Dedifferentiated amniotic fluid mesenchymal stem cell (primary cell): ENCODE results near the gene ZBTB44.
"Not testable (repeated sequence)": the region's sequence is repeated elsewhere in the genome, so short reads cannot be mapped to it uniquely, and the experiment has no call there.

ENCODE experiments used
- DNase-seq: peaks from one replicate; pipeline ENCODE4 v3.0.0-alpha.2; 2016; ENCODE audit errors: extremely low spot score

Gene ZBTB44

GRCh38 chr11:130313383-130314183 lies 1.1 kb downstream of the ZBTB44 start:
- DNase-seq = no peak

GRCh38 chr11:130312046-130312445 lies 2.7 kb downstream of the ZBTB44 start:
- no peak for DNase-seq

- no peak for DNase-seq
Measured at GRCh38 chr11:130310622-130311021, 4.1 kb downstream of the ZBTB44 start.

GRCh38 chr11:130308886-130309285 lies 5.8 kb downstream of the ZBTB44 start:
- no peak for DNase-seq

GRCh38 chr11:130308059-130308458 lies 6.7 kb downstream of the ZBTB44 start:
- no peak for DNase-seq

GRCh38 chr11:130304651-130305050 lies 10.1 kb downstream of the ZBTB44 start:
- DNase-seq = no peak

- no peak for DNase-seq
Measured at GRCh38 chr11:130301002-130301401, 13.7 kb downstream of the ZBTB44 start.

- no peak for DNase-seq
Measured at GRCh38 chr11:130300567-130300966, 14.2 kb downstream of the ZBTB44 start.

- DNase-seq = no peak
Measured at GRCh38 chr11:130299978-130300377, 14.7 kb downstream of the ZBTB44 start.

- no peak for DNase-seq
Measured at GRCh38 chr11:130295657-130296056, 19.1 kb downstream of the ZBTB44 start.

GRCh38 chr11:130282111-130282510 lies 32.6 kb downstream of the ZBTB44 start:
- no peak for DNase-seq

GRCh38 chr11:130281341-130281740 lies 33.4 kb downstream of the ZBTB44 start:
- DNase-seq = not testable (repeated sequence)

GRCh38 chr11:130279989-130280388 lies 34.7 kb downstream of the ZBTB44 start:
- DNase-seq = no peak

- DNase-seq = no peak
Measured at GRCh38 chr11:130278745-130279144, 36.0 kb downstream of the ZBTB44 start.

GRCh38 chr11:130278151-130278550 lies 36.6 kb downstream of the ZBTB44 start:
- no peak for DNase-seq

- no peak for DNase-seq
Measured at GRCh38 chr11:130272336-130272735, 42.4 kb downstream of the ZBTB44 start.

GRCh38 chr11:130269326-130269943 lies 45.3 kb downstream of the ZBTB44 start:
- no peak for DNase-seq

GRCh38 chr11:130263351-130263750 lies 51.4 kb downstream of the ZBTB44 start:
- no peak for DNase-seq

GRCh38 chr11:130262424-130262823 lies 52.3 kb downstream of the ZBTB44 start:
- no peak for DNase-seq

GRCh38 chr11:130261571-130261970 lies 53.1 kb downstream of the ZBTB44 start:
- no peak for DNase-seq

- DNase-seq = no peak
Measured at GRCh38 chr11:130260742-130261141, 54.0 kb downstream of the ZBTB44 start.

GRCh38 chr11:130260080-130260627 lies 54.6 kb downstream of the ZBTB44 start:
- no peak for DNase-seq

- DNase-seq = not testable (repeated sequence)
Measured at GRCh38 chr11:130251763-130252162, 63.0 kb downstream of the ZBTB44 start.
